CD4-positive, alpha-beta memory T cell (primary cell): ENCODE measurements around the gene SUGT1. TPM values are rescaled to one million over a fixed set of nuclear protein-coding genes. Genes with fewer than 3 reads are reported as not detected.
A peak's percentile ranks its signal among the peaks of the same experiment; 100 is the strongest.
"Not testable (repeated sequence)": the region's sequence is repeated elsewhere in the genome, so short reads cannot be mapped to it uniquely, and the experiment has no call there.

Experiments used
- CTCF ChIA-PET: fragments of 350-600 bp; sonication (Branson Sonifier 250); formaldehyde crosslinking; loops from one replicate; lab custom pipeline; 2021; ENCODE audit warnings: inconsistent platforms; ENCODE audit not compliant: partially characterized antibody; lab: Charles Lee
- POLR2A ChIA-PET: fragments of 350-600 bp; sonication (Branson Sonifier 250); formaldehyde crosslinking; loops from one replicate; lab custom pipeline; 2021; ENCODE audit not compliant: partially characterized antibody; lab: Charles Lee
- DNase-seq, 5 donors: peaks; one replicate each; pipeline versions ENCODE4 v3.0.0 to v3.0.0-alpha.2; 2020 to 2022; ENCODE audit warnings: mixed read lengths in 1 of 5
- H3K27ac ChIP-seq: one replicate; pipeline ENCODE4 v1.7.0; 2013; ENCODE audit warnings: low read depth, low read length
- H3K27me3 ChIP-seq: 2 replicates; pipeline ENCODE4 v1.7.0; 2013; ENCODE audit warnings: mild to moderate bottlenecking, low read length, moderate library complexity; ENCODE audit not compliant: insufficient read depth
- H3K36me3 ChIP-seq: 2 replicates; pipeline ENCODE4 v1.7.0; 2013; ENCODE audit warnings: mild to moderate bottlenecking, low read length, moderate library complexity; ENCODE audit not compliant: insufficient read depth
- H3K4me1 ChIP-seq: 2 replicates; pipeline ENCODE4 v1.7.0; 2013; ENCODE audit warnings: mild to moderate bottlenecking, low read length, moderate library complexity; ENCODE audit not compliant: insufficient read depth
- H3K4me3 ChIP-seq, 2 donors: one replicate each; pipeline ENCODE4 v1.7.0; 2013; ENCODE audit warnings: low read length in 2 of 2, mild to moderate bottlenecking in 1 of 2
- H3K9me3 ChIP-seq, 2 donors: one replicate each; pipeline ENCODE4 v1.7.0; 2013; ENCODE audit warnings: low read length in 2 of 2, control low read depth in 1 of 2; ENCODE audit not compliant: control insufficient read depth in 1 of 2
- H3K27ac Mint-ChIP-seq, 7 donors: one replicate each; pipeline ENCODE4 v1.8.0; 2020 to 2021; ENCODE audit warnings: mixed read lengths in 7 of 7, mild to moderate bottlenecking in 6 of 7, inconsistent platforms in 3 of 7, moderate library complexity in 3 of 7
- H3K27me3 Mint-ChIP-seq, 2 donors: one replicate each; pipeline ENCODE4 v1.8.0; 2020 to 2021; ENCODE audit warnings: mixed read lengths in 2 of 2
- H3K36me3 Mint-ChIP-seq, 2 donors: one replicate each; pipeline ENCODE4 v1.8.0; 2020 to 2021; ENCODE audit warnings: mixed read lengths in 2 of 2, inconsistent platforms in 1 of 2, mild to moderate bottlenecking in 1 of 2
- H3K4me1 Mint-ChIP-seq, 4 donors: one replicate each; pipeline ENCODE4 v1.8.0; 2020 to 2021; ENCODE audit warnings: mixed read lengths in 4 of 4, mild to moderate bottlenecking in 1 of 4
- H3K4me3 Mint-ChIP-seq, 8 donors: one replicate each; pipeline ENCODE4 v1.8.0; 2020 to 2021; ENCODE audit warnings: mixed read lengths in 8 of 8, mild to moderate bottlenecking in 7 of 8, moderate library complexity in 6 of 8, inconsistent platforms in 3 of 8
- H3K9me3 Mint-ChIP-seq, 8 donors: one replicate each; pipeline ENCODE4 v1.8.0; 2020 to 2021; ENCODE audit warnings: mixed read lengths in 8 of 8, mild to moderate bottlenecking in 5 of 8, inconsistent platforms in 3 of 8, moderate library complexity in 1 of 8
- intact Hi-C: fragments of 100-400 bp; cut with micrococcal nuclease; formaldehyde crosslinking; loops from one replicate; pipeline ENCODE4 v1.15.1; 2023
- polyA plus RNA-seq, 2 donors: library from polyadenylated mRNA; unstranded; fragments of 300-500 nt; fragmentation: Illumina TruSeq; gene quantifications; one replicate each; pipeline ENCODE4 v1.2.3, GENCODE V29; 2021
- total RNA-seq, 2 experiments: library from RNA; stranded (reverse); gene quantifications; one replicate each; pipeline ENCODE4 v1.2.3, GENCODE V29; 2021

SUGT1 gene
- total and polyA plus RNA-seq, 4 experiments from 2014 or later, result 40.4 to 51.0 (median 45.1) TPM

DNA sequence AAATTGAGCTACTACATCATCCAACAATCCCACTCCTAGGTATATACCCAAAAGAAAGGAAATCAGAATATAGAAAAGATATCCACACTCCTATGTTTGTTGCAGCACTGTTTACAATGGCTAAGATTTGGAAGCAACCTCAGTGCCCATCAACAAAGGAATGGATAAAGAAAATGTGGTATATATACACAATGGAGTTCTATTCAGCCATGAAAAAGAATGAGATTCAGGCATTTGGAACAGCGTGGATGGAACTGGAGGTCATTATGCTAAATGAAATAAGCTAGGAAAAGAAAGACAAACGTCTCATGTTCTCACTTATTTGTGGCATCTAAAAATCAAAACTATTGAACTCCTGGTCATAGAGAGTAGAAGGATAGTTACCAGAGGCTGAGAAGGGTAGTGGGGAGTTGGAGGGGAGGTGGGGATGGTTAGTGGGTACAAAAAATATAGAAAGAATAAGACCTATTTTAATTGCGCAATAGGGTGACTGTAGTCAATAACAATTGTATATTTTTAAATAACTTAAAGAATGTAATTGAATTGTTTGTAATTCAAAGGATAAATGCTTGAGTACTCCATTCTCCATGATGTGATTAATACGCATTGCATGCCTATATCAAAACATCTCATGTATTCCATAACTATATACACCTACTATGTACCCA lies 37.4 kb upstream of the SUGT1 start:
- intact Hi-C loops, result loop anchor here (10.0 kb wide), 1 partner anchor 420 kb away; no protein-coding TSS in a partner anchor
- H3K4me1 Mint-ChIP-seq, result peaks cover 15 to 42% (median 28%) of the 10 kb centered on the region in 4 donors
- peaks cover 0 to 15% of the 10 kb centered on the region in 2 donors for H3K36me3 Mint-ChIP-seq
- Histone ChIP-seq H3K4me1 (peaks cover 26% of the 10 kb centered on the region), H3K36me3 (no peaks in the 10 kb centered on the region), H3K27ac (no peak overlapping the region), H3K27me3 (no peaks in the 10 kb centered on the region), H3K4me3 (no peak overlapping the region), H3K9me3 (no peaks in the 10 kb centered on the region)
- H3K4me3 Mint-ChIP-seq, result peak overlapping the region in 7 of 8 donors; percentile 26 to 71 (median 49)
- no peak for DNase-seq
- H3K27ac Mint-ChIP-seq, result peak overlapping the region in 4 of 7 donors; percentile 57 to 89 (median 66)
- H3K27me3 Mint-ChIP-seq, result no peaks in the 10 kb centered on the region
- peaks cover 0 to 2% (median 0%) of the 10 kb centered on the region in 8 donors for H3K9me3 Mint-ChIP-seq
- POLR2A ChIA-PET, result interaction anchor here (2.9 kb wide), 1 partner anchor 38 kb away, joined by 158 read pairs; the partner anchor contains the start of gene SUGT1
- CTCF ChIA-PET, result interaction anchor here (1.2 to 3.4 kb wide), 3 partner anchors 38 to 165 kb away, joined by 3 to 54 read pairs (median 8); partner anchors contain the start of genes SUGT1 and VPS36

DNA sequence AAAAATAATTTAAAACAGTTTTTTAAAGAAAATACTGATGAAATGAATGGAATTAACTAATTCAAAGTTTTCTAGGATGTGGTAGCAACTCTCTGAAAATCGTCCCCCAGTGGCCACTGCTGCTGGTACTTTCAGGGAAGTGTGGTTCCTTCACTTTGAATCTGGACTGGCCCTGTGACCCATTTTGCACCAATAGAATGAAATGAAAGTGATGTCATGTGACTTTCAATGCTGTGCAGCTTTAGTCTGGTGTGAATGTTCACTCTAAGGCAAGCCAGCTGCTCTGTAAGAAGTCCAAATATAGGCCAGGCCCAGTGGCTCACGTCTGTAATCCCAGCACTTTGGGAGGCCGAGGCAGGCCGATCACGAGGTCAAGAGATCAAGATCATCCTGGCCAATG lies 36.8 kb upstream of the SUGT1 start:
- peak in 3 of 5 donors; percentile 7 to 14 (median 11) for DNase-seq
- H3K27me3 Mint-ChIP-seq, result no peaks in the 10 kb centered on the region
- Histone ChIP-seq H3K4me3 (no peak overlapping the region), H3K27me3 (no peaks in the 10 kb centered on the region), H3K4me1 (peaks cover 30% of the 10 kb centered on the region), H3K27ac (no peak overlapping the region), H3K9me3 (no peaks in the 10 kb centered on the region), H3K36me3 (no peaks in the 10 kb centered on the region)
- peak overlapping the region; percentile 48 to 98 (median 96) for H3K27ac Mint-ChIP-seq
- ChIA-PET POLR2A (interaction anchor here (2.0 to 2.9 kb wide), 3 partner anchors 37 to 1163 kb away, joined by 5 to 158 read pairs (median 12); partner anchors contain the start of genes INTS6, SUGT1 and VPS36), CTCF (interaction anchor here (1.2 to 3.4 kb wide), 3 partner anchors 37 to 165 kb away, joined by 3 to 54 read pairs (median 8); partner anchors contain the start of genes SUGT1 and VPS36)
- H3K4me3 Mint-ChIP-seq, result peak overlapping the region; percentile 98 to 99 (median 99)
- peaks cover 0 to 18% of the 10 kb centered on the region in 2 donors for H3K36me3 Mint-ChIP-seq
- intact Hi-C loops, result loop anchor here (10.0 kb wide), 1 partner anchor 421 kb away; no protein-coding TSS in a partner anchor
- peaks cover 0 to 2% (median 0%) of the 10 kb centered on the region in 8 donors for H3K9me3 Mint-ChIP-seq
- H3K4me1 Mint-ChIP-seq, result peaks cover 18 to 46% (median 31%) of the 10 kb centered on the region in 4 donors

DNA sequence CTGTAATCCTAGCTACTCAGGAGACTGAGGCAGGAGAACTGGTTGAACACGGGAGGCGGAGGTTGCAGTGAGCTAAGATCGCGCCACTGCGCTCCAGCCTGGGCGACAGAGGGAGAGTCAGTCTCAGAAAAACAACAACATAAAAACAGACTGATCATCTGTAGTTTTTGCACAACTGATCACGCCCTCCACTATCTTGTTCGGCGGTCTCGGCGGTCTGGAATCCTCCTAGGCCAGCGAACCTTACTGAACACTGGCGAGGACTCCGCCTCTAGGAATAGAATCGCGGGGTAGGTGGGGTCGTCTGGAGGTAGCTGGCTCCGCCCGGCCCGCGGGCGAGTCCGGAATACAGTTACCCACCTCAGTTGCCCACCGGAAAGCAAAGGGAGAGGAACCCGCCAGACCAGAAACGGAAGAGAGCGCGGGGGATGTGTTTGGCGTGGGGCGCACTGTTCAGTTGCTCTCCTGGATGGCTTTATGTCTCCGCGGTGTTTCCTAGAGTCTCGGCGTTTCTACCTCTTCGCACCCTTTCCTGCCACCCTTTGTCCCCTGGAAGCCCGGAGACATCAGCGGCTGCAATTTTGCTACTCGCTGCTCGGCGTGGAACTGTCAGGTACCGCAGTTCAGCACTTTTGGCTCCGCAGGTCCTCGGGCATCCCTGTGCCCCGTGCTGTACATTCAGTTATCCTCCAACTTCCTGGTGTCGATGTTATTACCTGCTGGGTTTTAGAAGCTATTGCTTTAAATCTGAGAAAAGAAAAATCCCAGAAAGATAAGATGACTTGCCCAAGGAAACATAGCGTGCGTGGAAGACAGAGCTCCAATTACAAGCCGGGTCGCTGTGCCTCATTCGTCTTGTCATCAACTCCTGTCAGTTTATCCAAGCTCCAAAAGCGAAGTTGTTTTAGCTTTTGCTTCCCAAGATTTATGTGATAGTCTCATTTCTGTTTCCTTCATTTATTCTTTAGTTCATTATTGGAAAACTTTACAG lies 35.3 kb upstream of the SUGT1 start:
- peaks cover 20 to 55% (median 38%) of the 10 kb centered on the region in 4 donors for H3K4me1 Mint-ChIP-seq
- intact Hi-C loops, result loop anchor here (1.0 to 10.0 kb wide), 4 partner anchors 35 to 423 kb away; partner anchors contain the start of genes CKAP2, SUGT1 and VPS36
- CTCF ChIA-PET, result interaction anchor here (0.6 to 3.4 kb wide), 7 partner anchors 9 to 796 kb away, joined by 3 to 54 read pairs (median 8); partner anchors contain the start of genes SUGT1 and VPS36

DNA sequence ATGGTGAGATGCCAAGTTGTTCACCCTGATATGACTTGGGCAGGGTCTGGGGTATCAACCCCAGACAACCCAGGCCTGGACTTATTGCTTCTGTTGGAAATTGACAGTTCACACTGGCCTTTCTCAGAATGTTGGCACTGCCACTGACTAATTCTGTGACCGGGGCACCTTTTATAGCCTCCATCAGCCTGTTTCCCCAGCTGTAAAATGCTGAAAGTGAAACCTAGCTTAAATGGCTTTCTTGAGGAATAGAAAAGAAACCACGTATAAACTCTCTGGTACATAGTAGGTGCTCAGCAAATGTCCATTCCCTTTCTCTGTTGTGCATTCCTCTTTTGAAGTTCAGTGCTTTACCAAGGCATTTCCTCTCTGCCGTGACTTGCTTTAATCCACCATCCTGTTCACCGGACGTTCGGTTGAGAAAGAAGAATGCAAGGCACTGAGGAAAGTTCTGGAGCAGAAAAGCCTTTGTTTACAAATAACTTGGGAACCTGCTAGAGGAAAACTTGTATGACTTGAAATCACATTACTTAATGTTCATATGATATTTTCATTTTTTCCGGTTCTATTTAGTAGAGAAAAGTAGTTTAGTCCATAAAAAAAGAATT lies 21.4 kb upstream of the SUGT1 start:
- CTCF ChIA-PET, H3K27me3 ChIP-seq, H3K27ac Mint-ChIP-seq, H3K27me3 Mint-ChIP-seq, H3K4me3 ChIP-seq, H3K4me3 Mint-ChIP-seq, H3K4me1 ChIP-seq, H3K9me3 Mint-ChIP-seq, H3K9me3 ChIP-seq, DNase-seq, intact Hi-C loops, H3K36me3 ChIP-seq, H3K4me1 Mint-ChIP-seq, H3K27ac ChIP-seq: not testable (repeated sequence)
- peaks cover 27 to 53% of the 10 kb centered on the region in 2 donors for H3K36me3 Mint-ChIP-seq
- POLR2A ChIA-PET, result interaction anchor here (1.3 kb wide), 1 partner anchor 22 kb away, joined by 4 read pairs; the partner anchor contains the start of gene SUGT1

More for the DNA sequence above, 35.3 kb upstream of the SUGT1 start:
- H3K4me3 ChIP-seq, result peak overlapping the region; percentile 57 to 67
- POLR2A ChIA-PET, result interaction anchor here (0.6 to 2.9 kb wide), 11 partner anchors 8 to 1165 kb away, joined by 3 to 158 read pairs (median 5); partner anchors contain the start of genes CKAP2, INTS6, SUGT1 and VPS36
- Mint-ChIP-seq H3K36me3 (peaks cover 0 to 27% of the 10 kb centered on the region in 2 donors), H3K4me3 (peak overlapping the region; percentile 98 to 99 (median 99)), H3K27me3 (no peaks in the 10 kb centered on the region), H3K27ac (peak overlapping the region; percentile 86 to 98 (median 97)), H3K9me3 (peaks cover 0 to 2% (median 0%) of the 10 kb centered on the region in 8 donors)
- H3K9me3 ChIP-seq, result no peaks in the 10 kb centered on the region
- H3K4me1 ChIP-seq, result peaks cover 30% of the 10 kb centered on the region
- no peaks in the 10 kb centered on the region for H3K36me3 ChIP-seq
- no peaks in the 10 kb centered on the region for H3K27me3 ChIP-seq
- peak overlapping the region; percentile 58 for H3K27ac ChIP-seq
- peak; percentile 82 to 86 (median 84) for DNase-seq

DNA sequence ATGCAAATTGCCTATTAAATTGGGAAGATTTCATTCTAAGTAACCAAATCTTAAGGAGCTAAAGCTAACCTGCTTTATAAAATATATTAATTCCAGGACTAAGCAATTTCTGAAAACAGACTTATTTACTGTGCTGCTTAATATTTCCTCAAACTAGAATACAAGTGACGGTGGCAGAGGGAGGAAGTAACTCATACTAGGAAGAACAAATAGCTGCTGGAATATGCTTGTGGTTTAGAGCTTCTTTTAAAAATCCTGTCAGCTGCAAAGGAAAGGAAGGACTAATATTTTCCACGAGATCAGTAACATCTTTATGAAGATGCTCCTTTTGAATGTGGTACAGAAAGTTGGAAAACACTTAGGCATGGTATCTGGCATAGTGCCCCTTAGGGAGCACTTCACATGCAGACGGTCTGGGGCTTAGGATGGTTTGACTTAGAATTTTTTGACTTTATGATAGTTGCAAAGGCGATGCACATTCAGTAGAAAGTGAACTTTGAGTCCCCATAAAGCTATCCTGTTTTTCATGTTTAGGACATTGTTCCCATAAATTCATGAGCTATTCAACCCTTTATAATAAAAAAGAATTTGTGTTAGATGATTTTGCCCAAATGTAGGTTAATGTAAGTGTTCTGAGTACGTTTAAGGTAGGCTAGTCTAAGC lies 13.8 kb upstream of the SUGT1 start:
- no peak for DNase-seq
- Mint-ChIP-seq H3K4me1 (peaks cover 0 to 6% (median 1%) of the 10 kb centered on the region in 4 donors), H3K4me3 (no peak overlapping the region), H3K9me3 (no peaks in the 10 kb centered on the region), H3K36me3 (peaks cover 48 to 62% of the 10 kb centered on the region in 2 donors), H3K27ac (no peak overlapping the region), H3K27me3 (no peaks in the 10 kb centered on the region)
- no peaks in the 10 kb centered on the region for H3K9me3 ChIP-seq
- H3K36me3 ChIP-seq, result peaks cover 12% of the 10 kb centered on the region
- POLR2A ChIA-PET, result interaction anchor here (1.4 kb wide), 1 partner anchor 13 kb away, joined by 4 read pairs; no protein-coding TSS in a partner anchor
- no peaks in the 10 kb centered on the region for H3K27me3 ChIP-seq
- CTCF ChIA-PET, result interaction anchor here (0.7 to 1.9 kb wide), 3 partner anchors 13 to 33 kb away, joined by 3 to 5 read pairs (median 5); partner anchors contain the start of gene SUGT1
- H3K4me1 ChIP-seq, result no peaks in the 10 kb centered on the region
- intact Hi-C loops, result no loop called here
- no peak overlapping the region for H3K27ac ChIP-seq
- no peak overlapping the region for H3K4me3 ChIP-seq

DNA sequence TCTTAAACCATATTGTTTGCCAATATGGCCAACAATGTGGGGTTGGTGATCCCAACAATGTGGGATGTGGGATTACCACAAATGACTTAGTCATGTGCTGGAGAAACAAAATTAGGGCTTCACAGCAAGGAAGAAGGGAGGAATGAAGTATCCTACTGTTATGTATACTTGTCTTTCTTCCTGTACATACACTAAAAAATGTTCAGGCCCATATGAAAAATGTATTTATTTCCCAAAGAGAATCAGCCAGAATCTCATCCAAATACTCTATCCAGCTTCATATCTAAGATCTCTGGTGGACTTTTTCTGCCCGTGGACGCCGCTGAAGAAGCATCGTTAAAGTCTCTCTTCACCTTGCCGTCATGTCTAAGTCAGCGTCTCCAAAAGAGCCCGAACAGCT lies 10.5 kb upstream of the SUGT1 start, which contains the start of gene HNRNPA1L2:
Gene HNRNPA1L2, plus strand, starts transcription at position 301 of the 400 bp plus-strand sequence. Its CDS starts 62 bp downstream, at position 363.
- ChIA-PET CTCF (interaction anchor here (1.0 kb wide), 1 partner anchor 326 kb away, joined by 3 read pairs; no protein-coding TSS in a partner anchor), POLR2A (interaction anchor here (1.1 kb wide), 1 partner anchor 10 kb away, joined by 3 read pairs; the partner anchor contains the start of gene SUGT1)
- H3K27me3 Mint-ChIP-seq, result no peaks in the 10 kb centered on the region
- Histone ChIP-seq H3K4me3 (no peak within 1 kb of the TSS), H3K9me3 (no peaks in the 10 kb centered on the region), H3K27me3 (no peaks in the 10 kb centered on the region), H3K4me1 (no peaks in the 10 kb centered on the region), H3K36me3 (peaks cover 12% of the 10 kb centered on the region), H3K27ac (no peak within 1 kb of the TSS)
- no peak within 1 kb of the TSS for H3K4me3 Mint-ChIP-seq
- no peaks in the 10 kb centered on the region for H3K9me3 Mint-ChIP-seq
- H3K4me1 Mint-ChIP-seq, result peaks cover 0 to 6% (median 1%) of the 10 kb centered on the region in 4 donors
- no peak for DNase-seq
- peaks cover 47 to 59% of the 10 kb centered on the region in 2 donors for H3K36me3 Mint-ChIP-seq
- intact Hi-C loops, result no loop called here
- peak within 1 kb of the TSS in 2 of 7 donors; percentile 60 to 83 for H3K27ac Mint-ChIP-seq
